Stimulated activated CD4-positive, alpha-beta T cell treated with anti-CD3 and anti-CD28 coated beads, TNF-alpha, amount 100 ng/mL, for 24 hours (primary cell): ENCODE data around the gene MRPS35.
A peak's percentile ranks its signal among the peaks of the same experiment; 100 is the strongest.
"Not testable (repeated sequence)": the region's sequence is repeated elsewhere in the genome, so short reads cannot be mapped to it uniquely, and the experiment has no call there.

Experiments used
- DNase-seq, 3 experiments: peaks; one replicate each; pipeline ENCODE4 v3.0.0-alpha.2; 2020; ENCODE audit warnings: low read depth in 3 of 3

The MRPS35 gene

DNA sequence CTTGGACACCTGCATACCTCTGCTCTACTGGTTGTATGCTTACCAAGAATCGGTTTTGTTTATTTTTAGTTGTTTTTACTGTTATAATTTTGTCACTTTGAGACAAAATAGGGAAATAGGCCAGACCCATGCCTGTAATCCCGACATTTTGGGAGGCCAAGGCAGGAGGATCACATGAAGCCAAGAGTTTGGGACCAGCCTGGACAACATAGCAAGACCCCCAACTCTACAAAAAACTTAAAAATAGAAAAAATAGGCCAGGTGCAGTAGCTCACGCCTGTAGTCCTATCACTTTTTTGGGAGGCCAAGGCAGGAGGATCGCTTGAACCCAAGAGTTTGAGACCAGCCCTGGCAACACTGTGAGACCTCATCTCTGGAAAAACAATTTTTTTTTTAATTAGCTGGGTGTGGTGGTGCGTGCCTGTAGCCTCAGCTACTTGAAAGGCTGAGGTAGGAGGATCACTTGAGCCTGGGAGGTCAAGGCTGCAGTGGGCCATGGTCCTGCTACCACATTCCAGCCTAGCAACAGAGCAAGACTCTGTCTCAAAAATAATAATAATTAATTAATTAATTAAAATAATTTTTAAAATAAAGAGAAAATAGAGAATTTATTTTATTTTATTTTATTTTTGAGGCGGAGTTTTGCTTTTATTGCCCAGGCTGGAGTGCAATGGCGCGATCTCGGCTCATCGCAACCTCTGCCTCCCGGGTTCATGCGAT is 1.3 kb upstream of the MRPS35 start:
- DNase-seq: no peak

GRCh38 chr12:27709932-27710591 is 570 bp upstream of the MRPS35 start:
- no peak for DNase-seq

- peak in 1 of 3 experiments; percentile 5 for DNase-seq
Observed at GRCh38 chr12:27711317-27711682, 668 bp downstream of the MRPS35 start.

- no peak for DNase-seq
Observed at GRCh38 chr12:27711967-27712366, 1.3 kb downstream of the MRPS35 start.

- no peak for DNase-seq
Observed at GRCh38 chr12:27723212-27723611, 12.6 kb downstream of the MRPS35 start.

DNA sequence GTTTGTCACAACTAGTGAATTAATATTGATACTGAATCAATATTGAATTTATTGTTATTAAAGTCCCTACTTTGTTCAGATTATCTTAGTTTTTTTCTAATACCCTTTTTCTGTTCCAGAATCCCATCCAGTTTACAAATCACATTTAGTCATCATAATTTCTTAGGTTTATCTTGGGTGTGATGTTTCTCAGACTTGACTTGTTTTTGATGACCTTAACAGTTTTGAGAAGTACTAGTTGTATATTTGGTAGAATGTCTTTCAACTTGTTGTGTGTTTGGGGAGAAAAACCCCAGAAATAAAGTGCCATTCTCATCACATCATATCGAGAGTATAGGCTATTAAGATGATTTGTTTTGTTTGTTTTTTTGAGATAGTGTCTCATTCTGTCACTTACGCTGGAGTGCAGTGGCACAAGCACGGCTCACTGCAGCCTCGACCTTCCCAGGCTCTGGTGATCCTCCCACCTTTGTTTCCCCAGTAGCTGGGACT is 19.5 kb downstream of the MRPS35 start:
- no peak for DNase-seq

- no peak for DNase-seq
Observed at GRCh38 chr12:27732281-27732680, 21.6 kb downstream of the MRPS35 start.

- peak in 1 of 3 experiments; percentile 24 for DNase-seq
Observed at GRCh38 chr12:27733052-27733656, 22.5 kb downstream of the MRPS35 start.

DNA sequence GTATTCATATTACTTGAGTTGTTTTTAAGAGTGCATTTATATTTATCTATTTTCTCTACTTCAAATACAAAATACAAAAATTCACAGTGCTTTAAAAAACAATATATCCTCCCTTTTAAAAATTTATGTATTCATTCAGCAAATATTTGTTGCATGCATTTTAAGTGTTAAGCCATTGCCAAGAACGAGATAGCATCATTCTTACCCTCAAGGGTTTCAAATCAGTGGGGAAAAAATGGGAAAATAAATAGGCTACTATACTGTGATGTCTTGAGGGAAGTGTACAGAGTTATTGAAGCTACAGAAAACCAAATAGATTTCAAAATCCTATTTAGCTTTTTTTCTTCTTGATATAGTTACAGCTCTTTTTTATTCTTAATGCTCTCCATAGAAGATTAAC is 23.2 kb downstream of the MRPS35 start:
- DNase-seq: no peak

GRCh38 chr12:27734321-27734720 is 23.7 kb downstream of the MRPS35 start:
- not testable (repeated sequence) for DNase-seq

DNA sequence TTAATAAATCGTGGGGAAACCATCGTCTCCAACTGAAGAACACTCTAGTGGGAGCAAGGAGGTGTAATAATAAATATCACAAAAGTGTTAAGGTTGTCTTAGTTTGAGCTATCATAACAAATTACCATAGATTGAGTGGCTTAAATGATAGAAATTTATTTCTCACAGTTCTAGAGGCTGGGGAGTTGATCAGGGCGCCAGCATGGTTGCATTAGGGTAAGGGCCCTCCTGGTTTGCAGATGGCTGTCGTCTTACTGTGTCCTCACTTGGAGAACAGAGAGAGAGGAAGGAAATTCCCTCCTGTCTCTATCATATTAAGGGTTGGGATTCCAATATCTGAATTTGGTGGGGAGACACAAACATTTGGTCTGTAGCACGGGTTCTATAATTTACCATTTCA is 33.0 kb downstream of the MRPS35 start:
- DNase-seq: no peak

- not testable (repeated sequence) for DNase-seq
Observed at GRCh38 chr12:27745734-27746133, 35.1 kb downstream of the MRPS35 start.

- no peak for DNase-seq
Observed at GRCh38 chr12:27747111-27747820, 36.6 kb downstream of the MRPS35 start.

DNA sequence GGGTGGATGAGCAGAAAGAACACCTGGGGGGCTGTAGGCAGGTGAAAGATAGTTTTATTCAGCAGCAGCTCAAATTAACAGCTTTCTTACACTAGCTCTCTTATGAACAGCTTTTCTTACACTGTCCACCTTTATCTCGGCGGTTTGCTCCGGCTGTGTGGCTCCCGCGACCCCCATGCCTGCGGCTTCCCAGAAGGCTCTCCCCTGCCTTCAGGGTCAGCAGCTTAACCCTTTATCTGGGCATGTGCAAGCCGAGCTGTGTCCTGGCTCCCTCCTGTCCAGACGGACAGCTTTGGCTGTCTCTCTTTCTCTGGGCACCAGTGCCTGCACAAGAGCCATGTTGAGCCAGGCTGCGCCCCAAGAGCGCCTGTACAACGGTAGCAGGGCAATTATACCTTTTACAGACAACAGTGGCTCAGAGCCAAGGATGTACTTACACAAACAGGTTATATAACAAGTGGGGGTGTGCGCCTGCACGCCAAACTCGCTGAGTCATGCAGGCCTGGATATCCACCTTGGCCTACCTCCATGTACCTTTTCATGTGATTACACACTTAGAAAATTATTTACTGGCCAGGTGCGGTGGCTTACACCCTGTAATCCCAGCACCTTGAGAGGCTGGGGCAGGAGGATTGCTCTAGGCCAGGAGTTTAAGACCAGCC is 40.9 kb downstream of the MRPS35 start:
- DNase-seq: no peak

DNA sequence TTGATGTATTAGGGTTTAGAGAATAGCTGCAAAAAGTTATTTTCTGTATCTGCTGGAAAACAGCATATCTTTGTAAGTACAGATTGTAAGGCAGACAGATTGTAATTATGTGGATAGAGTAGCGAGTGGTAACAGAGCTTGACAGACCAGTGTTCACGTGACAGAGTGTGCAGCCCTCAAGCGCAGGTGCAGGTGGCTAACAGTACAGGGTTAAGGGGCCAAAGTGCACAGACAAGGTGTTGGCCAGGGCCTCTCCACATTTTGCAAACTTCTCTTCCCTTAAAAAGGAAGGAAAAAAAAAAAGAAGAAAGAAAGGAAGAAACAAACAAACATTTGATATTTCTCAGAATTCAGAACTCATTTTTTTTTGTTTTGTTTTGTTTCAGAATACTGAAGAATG is 44.2 kb downstream of the MRPS35 start:
- DNase-seq: no peak

DNA sequence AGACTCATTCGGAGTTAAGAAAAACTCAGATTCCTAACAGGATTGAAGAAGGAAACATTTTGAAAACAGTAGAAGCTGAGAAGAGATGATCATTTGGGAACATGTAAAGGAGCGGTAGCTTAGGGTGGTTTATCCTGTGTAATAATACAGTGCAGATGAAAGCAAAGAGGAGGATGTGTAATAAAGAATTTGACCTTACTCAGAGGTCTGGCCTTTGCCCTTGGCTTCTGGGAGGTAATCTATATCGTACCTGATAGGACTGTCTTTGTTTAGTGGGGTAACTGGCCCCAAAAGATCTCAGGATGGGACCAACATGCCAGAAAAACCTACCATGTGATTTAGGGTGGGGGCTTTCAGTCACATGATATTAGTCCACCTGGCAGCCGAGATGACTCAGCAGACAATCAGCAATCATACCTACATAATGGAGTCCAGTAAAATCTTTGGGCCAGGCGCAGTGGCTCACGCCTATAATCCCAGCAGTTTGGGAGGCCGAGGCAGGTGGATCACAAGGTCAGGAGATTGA is 46.1 kb downstream of the MRPS35 start:
- no peak for DNase-seq

- no peak for DNase-seq
Observed at GRCh38 chr12:27762757-27763156, 52.1 kb downstream of the MRPS35 start.

GRCh38 chr12:27766587-27766986 is 56.0 kb downstream of the MRPS35 start:
- no peak for DNase-seq

DNA sequence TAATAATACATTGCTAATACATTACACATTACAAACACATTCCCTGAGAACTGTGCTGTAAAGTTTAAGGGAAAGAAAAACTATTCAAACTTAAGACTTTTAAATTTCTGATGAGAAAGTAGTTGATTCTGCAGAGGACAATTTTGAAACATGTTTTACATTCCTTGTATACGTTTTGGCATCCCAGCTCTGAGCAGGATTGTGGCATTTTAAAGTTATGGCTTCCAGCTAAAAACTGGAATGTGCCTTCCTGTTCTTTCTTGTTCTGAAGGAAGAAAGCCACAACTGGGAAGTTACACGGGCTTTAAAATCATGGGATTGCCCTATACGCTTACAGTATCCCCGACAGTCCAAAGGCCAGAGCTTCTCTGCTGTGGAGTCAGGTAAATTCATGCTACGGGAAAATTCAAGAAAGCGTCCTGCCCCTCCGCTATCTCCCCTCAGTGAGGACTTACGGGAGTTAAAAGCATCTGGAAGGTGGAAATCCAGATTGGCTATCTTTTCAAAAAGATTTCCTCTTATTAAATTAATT is 58.6 kb downstream of the MRPS35 start:
- DNase-seq: no peak

- DNase-seq: no peak
Observed at GRCh38 chr12:27771481-27772327, 61.1 kb downstream of the MRPS35 start.
